ENCODE data around the gene RAPGEF4.

RAPGEF4 gene

DNA sequence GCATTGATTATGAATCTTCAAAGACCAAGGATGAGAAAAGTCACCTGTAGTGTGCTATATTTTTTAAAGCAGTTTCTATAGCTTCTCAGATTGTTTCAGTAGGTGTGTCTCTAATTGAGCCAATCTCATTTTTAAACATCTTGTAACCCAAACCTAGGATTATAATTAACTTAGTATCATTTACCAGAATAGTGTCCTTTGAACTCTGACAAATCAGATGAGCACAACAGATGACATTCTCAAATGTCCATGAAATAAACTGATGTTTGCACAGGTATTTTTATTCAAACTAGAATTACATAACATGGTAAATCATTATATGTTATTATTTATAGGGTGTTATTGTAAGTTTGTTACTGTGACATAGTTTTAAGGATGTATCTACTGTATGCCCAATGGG is 213.9 kb downstream of the RAPGEF4 start:
- TF ChIP-seq, protein P1, sequence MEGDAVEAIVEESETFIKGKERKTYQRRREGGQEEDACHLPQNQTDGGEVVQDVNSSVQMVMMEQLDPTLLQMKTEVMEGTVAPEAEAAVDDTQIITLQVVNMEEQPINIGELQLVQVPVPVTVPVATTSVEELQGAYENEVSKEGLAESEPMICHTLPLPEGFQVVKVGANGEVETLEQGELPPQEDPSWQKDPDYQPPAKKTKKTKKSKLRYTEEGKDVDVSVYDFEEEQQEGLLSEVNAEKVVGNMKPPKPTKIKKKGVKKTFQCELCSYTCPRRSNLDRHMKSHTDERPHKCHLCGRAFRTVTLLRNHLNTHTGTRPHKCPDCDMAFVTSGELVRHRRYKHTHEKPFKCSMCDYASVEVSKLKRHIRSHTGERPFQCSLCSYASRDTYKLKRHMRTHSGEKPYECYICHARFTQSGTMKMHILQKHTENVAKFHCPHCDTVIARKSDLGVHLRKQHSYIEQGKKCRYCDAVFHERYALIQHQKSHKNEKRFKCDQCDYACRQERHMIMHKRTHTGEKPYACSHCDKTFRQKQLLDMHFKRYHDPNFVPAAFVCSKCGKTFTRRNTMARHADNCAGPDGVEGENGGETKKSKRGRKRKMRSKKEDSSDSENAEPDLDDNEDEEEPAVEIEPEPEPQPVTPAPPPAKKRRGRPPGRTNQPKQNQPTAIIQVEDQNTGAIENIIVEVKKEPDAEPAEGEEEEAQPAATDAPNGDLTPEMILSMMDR (IDR thresholded peaks at IDR 0.05; ENCODE audit: borderline replicate concordance, control extremely low read depth, extremely low read depth, insufficient read depth, missing control alignments): no peak
- no peak for DNase-seq (ENCODE audit: low spot score)
- in situ Hi-C loops (cut with MboI; ENCODE audit: low sequenced_read_pairs, unreplicated experiment): no loop called here

DNA sequence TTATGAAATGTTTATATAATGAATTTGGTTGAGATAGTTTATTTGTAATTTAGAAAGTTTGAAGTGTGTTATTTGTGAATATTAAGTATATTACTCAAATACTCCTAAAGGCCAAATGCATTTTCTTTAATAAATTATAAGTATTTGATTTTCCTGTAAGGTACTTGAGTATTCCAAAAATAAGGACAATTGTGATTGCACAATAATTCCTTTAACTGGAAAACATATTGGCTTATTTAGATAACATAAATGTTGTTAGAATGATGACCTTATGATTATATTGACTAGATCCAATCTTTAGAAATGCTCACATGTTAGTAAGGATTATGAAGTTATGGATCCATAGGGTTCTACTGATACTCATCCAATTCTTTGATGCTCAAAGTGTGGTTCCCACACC is 214.9 kb downstream of the RAPGEF4 start:
- in situ Hi-C loops (cut with MboI; ENCODE audit: low sequenced_read_pairs, unreplicated experiment): no loop called here
- DNase-seq (ENCODE audit: low spot score): no peak
- TF ChIP-seq, protein P1 (IDR thresholded peaks at IDR 0.05; ENCODE audit: borderline replicate concordance, control extremely low read depth, extremely low read depth, insufficient read depth, missing control alignments): no peak

DNA sequence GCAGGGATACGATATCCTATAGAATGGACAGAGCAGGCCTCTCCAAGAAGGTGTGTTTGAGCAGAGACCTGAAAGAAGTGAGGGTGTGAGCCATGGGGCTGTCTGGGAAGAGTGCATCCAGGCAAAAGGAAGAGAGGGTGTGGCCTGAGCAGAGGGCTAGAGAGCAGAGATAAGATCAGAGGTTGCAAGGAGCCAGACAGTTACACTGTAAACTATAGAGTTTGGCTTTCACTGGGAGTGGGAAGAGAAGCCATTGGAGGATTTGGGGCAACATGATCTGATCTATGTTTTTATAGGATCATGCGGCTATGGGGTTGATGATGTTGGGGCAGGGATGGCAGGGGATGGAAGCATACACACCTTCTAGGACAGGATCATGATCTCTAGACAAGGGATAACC is 215.9 kb downstream of the RAPGEF4 start:
- no peak for DNase-seq (ENCODE audit: low spot score)
- TF ChIP-seq, protein P1 (IDR thresholded peaks at IDR 0.05; ENCODE audit: borderline replicate concordance, control extremely low read depth, extremely low read depth, insufficient read depth, missing control alignments): no peak
- in situ Hi-C loops (cut with MboI; ENCODE audit: low sequenced_read_pairs, unreplicated experiment): no loop called here

DNA sequence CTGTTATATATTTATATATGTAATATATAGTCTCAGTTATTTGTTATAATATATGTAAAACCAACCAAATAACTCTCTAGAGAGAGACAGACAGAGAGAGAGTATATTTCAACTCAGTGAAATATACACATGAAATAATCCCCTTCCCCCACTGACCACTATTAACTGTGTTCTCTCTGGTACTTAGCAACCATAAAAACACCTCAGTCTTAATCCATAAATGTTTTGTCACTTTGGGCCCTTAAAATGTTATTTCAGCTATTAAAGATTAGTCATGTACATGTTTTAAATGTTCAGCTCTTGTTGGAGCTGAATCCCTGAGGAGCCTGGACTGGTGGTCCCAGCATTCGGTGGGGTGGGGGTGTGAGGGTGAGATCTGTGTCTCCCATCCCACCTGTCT is 217.8 kb downstream of the RAPGEF4 start:
- TF ChIP-seq, protein P1 (IDR thresholded peaks at IDR 0.05; ENCODE audit: borderline replicate concordance, control extremely low read depth, extremely low read depth, insufficient read depth, missing control alignments): no peak
- no peak for DNase-seq (ENCODE audit: low spot score)
- in situ Hi-C loops (cut with MboI; ENCODE audit: low sequenced_read_pairs, unreplicated experiment): no loop called here

DNA sequence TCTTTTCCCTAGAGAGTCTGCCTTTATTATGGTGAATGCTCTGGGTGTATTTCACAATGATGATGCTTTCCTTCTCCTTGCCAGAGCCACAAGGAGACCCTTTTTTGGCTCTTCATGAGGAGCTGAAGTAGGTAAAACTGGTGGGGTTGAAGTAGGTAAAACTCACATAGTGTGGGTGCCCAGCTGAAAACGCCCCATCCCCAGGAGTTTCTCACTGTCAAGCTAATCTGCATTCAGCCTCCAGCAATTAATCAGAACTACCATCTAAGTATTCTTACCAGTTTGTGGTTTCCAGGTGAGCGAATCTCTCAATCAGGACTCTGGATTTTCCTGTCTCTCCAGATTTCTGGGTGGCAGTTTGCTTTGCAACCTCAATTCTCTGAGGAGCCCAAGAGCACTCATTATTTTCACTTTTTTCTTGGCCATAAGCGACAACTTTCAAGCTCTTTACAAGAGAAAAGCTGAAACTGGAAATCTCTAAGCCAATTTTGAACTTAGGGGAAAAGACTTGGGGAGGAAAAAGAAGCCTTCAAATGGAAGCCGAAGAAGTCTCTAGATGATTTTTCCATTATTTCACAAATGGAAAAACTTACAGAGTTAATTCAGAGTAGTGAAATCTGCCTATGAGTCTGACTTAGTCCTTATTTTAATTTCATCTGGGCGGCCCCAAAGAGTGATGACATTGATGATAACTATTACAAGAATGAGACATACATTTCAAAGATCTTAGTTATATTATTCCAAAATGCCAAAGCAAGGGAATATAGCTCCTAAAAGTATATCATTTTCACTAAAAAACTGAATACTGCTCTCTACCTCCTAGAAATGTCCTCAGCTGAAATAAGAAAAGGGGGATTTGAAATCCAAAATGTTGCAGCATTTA is 218.6 kb downstream of the RAPGEF4 start:
- TF ChIP-seq, protein P1 (IDR thresholded peaks at IDR 0.05; ENCODE audit: borderline replicate concordance, control extremely low read depth, extremely low read depth, insufficient read depth, missing control alignments): no peak
- in situ Hi-C loops (cut with MboI; ENCODE audit: low sequenced_read_pairs, unreplicated experiment): no loop called here
- no peak for DNase-seq (ENCODE audit: low spot score)

DNA sequence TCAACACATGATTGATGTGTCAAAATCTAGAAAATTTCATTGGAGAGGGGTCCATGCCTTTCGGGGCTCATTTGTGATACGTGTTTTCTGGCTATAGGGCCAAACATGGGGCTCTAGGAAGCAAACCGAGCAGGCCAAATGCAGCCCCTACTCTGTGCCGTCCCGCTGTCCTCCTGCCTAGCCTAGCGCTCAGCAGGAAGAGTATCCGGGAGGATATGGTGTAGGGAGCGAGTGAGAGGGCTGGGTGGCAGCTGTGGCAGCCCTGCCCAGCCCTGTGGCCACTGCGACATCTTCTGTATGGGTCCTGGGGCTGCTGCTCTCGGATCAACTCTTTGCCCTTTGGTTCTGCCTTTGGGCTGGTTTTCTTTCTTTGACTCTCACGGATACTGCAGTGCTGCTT is 219.9 kb downstream of the RAPGEF4 start:
- no peak for DNase-seq (ENCODE audit: low spot score)
- TF ChIP-seq, protein P1 (IDR thresholded peaks at IDR 0.05; ENCODE audit: borderline replicate concordance, control extremely low read depth, extremely low read depth, insufficient read depth, missing control alignments): no peak
- in situ Hi-C loops (cut with MboI; ENCODE audit: low sequenced_read_pairs, unreplicated experiment): no loop called here
